ENCODE data around the gene GATA6. TPM values are rescaled to one million over a fixed set of nuclear protein-coding genes. Genes with fewer than 3 reads are reported as not detected.

Gene GATA6
- total and polyA plus RNA-seq, 2 of the 13 experiments (the other 11 are each of a cell fraction or from before 2014, with no cell fraction given): 0.84 to 3.2 TPM

DNA sequence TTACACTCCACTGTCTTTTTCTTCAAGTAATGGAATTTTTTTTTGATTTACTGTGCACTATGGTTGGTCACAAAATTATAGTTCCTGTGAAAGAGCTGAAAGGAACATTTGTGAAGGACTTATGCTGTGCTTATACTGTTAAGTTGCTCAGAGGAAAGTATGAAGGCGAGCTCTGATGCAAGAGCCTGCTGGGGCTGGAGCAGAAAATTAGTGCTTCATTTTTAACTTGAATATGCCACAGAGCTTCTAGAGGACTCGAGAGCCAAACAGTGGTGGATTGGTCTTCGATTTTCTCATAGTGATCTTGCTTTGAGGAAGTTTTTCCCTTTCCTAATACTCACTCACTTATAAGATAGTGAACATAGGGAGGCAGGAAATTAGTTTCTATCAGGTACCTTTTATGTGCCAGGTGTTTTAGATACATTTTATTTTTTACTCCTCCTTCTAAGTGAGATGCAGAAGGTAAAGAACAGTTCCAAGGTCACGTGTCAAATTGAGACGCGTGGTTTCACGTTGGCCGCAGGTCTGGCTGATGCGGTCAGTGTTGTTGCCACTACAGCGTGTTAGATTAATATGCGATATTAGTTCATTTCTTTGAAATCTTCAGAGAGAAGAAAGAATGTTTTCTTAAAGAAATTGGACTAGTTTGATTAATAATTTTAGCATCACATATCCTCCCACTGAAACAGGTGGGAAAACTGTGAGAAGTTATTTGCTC lies 20.2 kb downstream of the GATA6 start:
- in situ Hi-C loops (cut with HindIII; ENCODE audit: extremely low pct_ligation_motif_present, low pct_unique_long_range_greater_than_20kb) (no loop called here), intact Hi-C loops (cut with micrococcal nuclease; ENCODE audit: unreplicated experiment) (no loop called here)
- DNase-seq (ENCODE audit: low spot score): no peak
- H3K27me3 ChIP-seq (ENCODE audit: control insufficient read depth in 1 of 2, insufficient read depth in 2 of 2, low read length in 2 of 2): no peaks in the 10 kb centered on the region
- no peak for FAIRE-seq
- H4K20me1 ChIP-seq (ENCODE audit: insufficient read depth, low read length): no peaks in the 10 kb centered on the region
- no peak overlapping the region for H3K27ac ChIP-seq (ENCODE audit: extremely low read length, insufficient read depth, low read length)
- ChIA-PET CTCF (ENCODE audit: low intra/inter-chr PET ratio, low total read pairs) (no interaction called here), POLR2A (interaction anchor here (0.8 kb wide), 1 partner anchor 15 kb away, joined by 3 read pairs; no protein-coding TSS in a partner anchor)
- H3K36me3 ChIP-seq (replicated peaks in 1 of 2; ENCODE audit: control insufficient read depth in 1 of 2, insufficient read depth in 2 of 2, low read length in 2 of 2): 0 out of 5 replicates have a peak, but pooled peaks cover 0 to 7% of the 10 kb centered on the region in 2 experiments
- H3K79me2 ChIP-seq (ENCODE audit: insufficient read depth, low read length): no peaks in the 10 kb centered on the region
- ATAC-seq: no peak
- WGBS (ENCODE audit: low lambda C conversion rate): 94% methylated on average over 11 of the region's 11 CpGs
- BruUV-seq (replicated peaks): no TSS peak
- no peak overlapping the region for H3K4me2 ChIP-seq (ENCODE audit: low read depth, low read length)
- no peak overlapping the region for H3K4me3 ChIP-seq (replicated peaks in 1 of 3; ENCODE audit: insufficient read depth in 1 of 3, low read depth in 2 of 3, low read length in 3 of 3)
- no peak for TF ChIP-seq FOXK2 (IDR thresholded peaks at IDR 0.05)
- TF ChIP-seq ZNF660 (CRISPR knock-in tag; IDR thresholded peaks at IDR 0.05; ENCODE audit: borderline replicate concordance, low read depth): no peak
- TF ChIP-seq ZNF180 (CRISPR knock-in tag; IDR thresholded peaks at IDR 0.05; ENCODE audit: borderline replicate concordance, low read depth): no peak
- TF ChIP-seq ZNF282 (IDR thresholded peaks at IDR 0.05; ENCODE audit: partially characterized antibody): no peak
- no peak for TF ChIP-seq ZNF777 (CRISPR knock-in tag; IDR thresholded peaks at IDR 0.05)
- TF ChIP-seq TGIF2 (CRISPR knock-in tag; IDR thresholded peaks at IDR 0.05): no peak
- no peak for TF ChIP-seq SP4 (CRISPR knock-in tag; IDR thresholded peaks at IDR 0.05)
- no peak for TF ChIP-seq RXRA (CRISPR knock-in tag; IDR thresholded peaks at IDR 0.05)
- no peak for TF ChIP-seq SAP130 (CRISPR knock-in tag; IDR thresholded peaks at IDR 0.05; ENCODE audit: low read depth)
- TF ChIP-seq TIGD3 (CRISPR knock-in tag; IDR thresholded peaks at IDR 0.05; ENCODE audit: borderline replicate concordance): no peak
- no peak for TF ChIP-seq SIN3A (IDR thresholded peaks at IDR 0.05; ENCODE audit: borderline replicate concordance, low read depth, low read length)
- TF ChIP-seq ZNF574 (CRISPR knock-in tag; IDR thresholded peaks at IDR 0.05): no peak
- no peak for TF ChIP-seq GMEB1 (CRISPR knock-in tag; IDR thresholded peaks at IDR 0.05; ENCODE audit: borderline replicate concordance)
- no peak for TF ChIP-seq MIXL1 (CRISPR knock-in tag; IDR thresholded peaks at IDR 0.05)
- TF ChIP-seq PPARG (CRISPR knock-in tag; conservative IDR thresholded peaks at IDR 0.05): no peak
- no peaks in the 10 kb centered on the region for H3K9me3 ChIP-seq (ENCODE audit: low read length)
- no peak overlapping the region for H2AFZ ChIP-seq (ENCODE audit: low read length)
- H3K9ac ChIP-seq (ENCODE audit: insufficient read depth, low read depth, low read length): no peak overlapping the region
- peaks cover 15% of the 10 kb centered on the region for H3K4me1 ChIP-seq (ENCODE audit: insufficient read depth, low read length)
